Activated naive CD4-positive, alpha-beta T cell treated with anti-CD3 and anti-CD28 coated beads for 36 hours (primary cell): ENCODE results near the gene TIMM44. TPM values are rescaled to one million over a fixed set of nuclear protein-coding genes. Genes with fewer than 3 reads are reported as not detected.
"Not testable (repeated sequence)": the region's sequence is repeated elsewhere in the genome, so short reads cannot be mapped to it uniquely, and the experiment has no call there.

ENCODE experiments used
- CTCF ChIA-PET: fragments of 350-600 bp; sonication (Branson Sonifier 250); formaldehyde crosslinking; loops from one replicate; lab custom pipeline; 2021; ENCODE audit warnings: antibody characterized with exemption; lab: Charles Lee
- DNase-seq: peaks from one replicate; pipeline ENCODE4 v3.0.0-alpha.2; 2020
- H3K27ac Mint-ChIP-seq: one replicate; pipeline ENCODE4 v1.8.0; 2021; ENCODE audit warnings: mild to moderate bottlenecking, mixed read lengths
- H3K27me3 Mint-ChIP-seq: one replicate; pipeline ENCODE4 v1.8.0; 2021; ENCODE audit warnings: low read depth, mixed read lengths
- H3K36me3 Mint-ChIP-seq: one replicate; pipeline ENCODE4 v1.8.0; 2021; ENCODE audit warnings: low read depth, mixed read lengths
- H3K4me1 Mint-ChIP-seq: one replicate; pipeline ENCODE4 v1.8.0; 2021; ENCODE audit warnings: low read depth, mixed read lengths
- H3K4me3 Mint-ChIP-seq: one replicate; pipeline ENCODE4 v1.8.0; 2021; ENCODE audit warnings: mild to moderate bottlenecking, moderate library complexity, mixed read lengths
- H3K9me3 Mint-ChIP-seq: one replicate; pipeline ENCODE4 v1.8.0; 2021; ENCODE audit warnings: mixed read lengths
- intact Hi-C: fragments of 100-400 bp; cut with micrococcal nuclease; formaldehyde crosslinking; loops from one replicate; pipeline ENCODE4 v1.15.1; 2023
- total RNA-seq, 2 experiments: library from RNA; stranded (reverse); gene quantifications; one replicate each; pipeline ENCODE4 v1.2.3, GENCODE V29; 2021

The TIMM44 gene
- total RNA-seq, 2 experiments from 2014 or later: 88.8 to 88.9 TPM

- peaks cover 15% of the 10 kb centered on the region for H3K27me3 Mint-ChIP-seq
- no peak for DNase-seq
- H3K4me3 Mint-ChIP-seq: no peak overlapping the region
- H3K36me3 Mint-ChIP-seq: no peaks in the 10 kb centered on the region
- intact Hi-C loops: no loop called here
- H3K4me1 Mint-ChIP-seq: no peaks in the 10 kb centered on the region
- H3K9me3 Mint-ChIP-seq: no peaks in the 10 kb centered on the region
- CTCF ChIA-PET: no interaction called here
- H3K27ac Mint-ChIP-seq: no peak overlapping the region
These were observed 47.9 kb downstream of the TIMM44 start for GRCh38 chr19:7895565-7895964.

GRCh38 chr19:7894612-7895309, 48.7 kb downstream of the TIMM44 start:
- Mint-ChIP-seq H3K27me3 (peaks cover 17% of the 10 kb centered on the region), H3K36me3 (no peaks in the 10 kb centered on the region), H3K9me3 (no peaks in the 10 kb centered on the region), H3K27ac (no peak overlapping the region), H3K4me1 (no peaks in the 10 kb centered on the region), H3K4me3 (no peak overlapping the region)
- intact Hi-C loops: no loop called here
- DNase-seq: no peak
- CTCF ChIA-PET: no interaction called here

GRCh38 chr19:7893362-7894101, 49.9 kb downstream of the TIMM44 start:
- H3K27me3 Mint-ChIP-seq: peaks cover 26% of the 10 kb centered on the region

GRCh38 chr19:7888826-7889217, 54.6 kb downstream of the TIMM44 start:
- DNase-seq: no peak
- H3K4me3 Mint-ChIP-seq: no peak overlapping the region
- H3K9me3 Mint-ChIP-seq: no peaks in the 10 kb centered on the region
- intact Hi-C loops: no loop called here
- peaks cover 17% of the 10 kb centered on the region for H3K27me3 Mint-ChIP-seq
- H3K4me1 Mint-ChIP-seq: no peaks in the 10 kb centered on the region
- CTCF ChIA-PET: interaction anchor here (0.6 to 1.1 kb wide), 2 partner anchors 13 to 31 kb away, joined by 3 read pairs; no protein-coding TSS in a partner anchor
- no peak overlapping the region for H3K27ac Mint-ChIP-seq
- no peaks in the 10 kb centered on the region for H3K36me3 Mint-ChIP-seq

More at GRCh38 chr19:7893362-7894101, 49.9 kb downstream of the TIMM44 start:
- DNase-seq, H3K27ac Mint-ChIP-seq, H3K4me1 Mint-ChIP-seq, H3K36me3 Mint-ChIP-seq, H3K9me3 Mint-ChIP-seq, H3K4me3 Mint-ChIP-seq, intact Hi-C loops: not testable (repeated sequence)
- CTCF ChIA-PET: interaction anchor here (0.7 kb wide), 1 partner anchor 11 kb away, joined by 3 read pairs; no protein-coding TSS in a partner anchor

DNA sequence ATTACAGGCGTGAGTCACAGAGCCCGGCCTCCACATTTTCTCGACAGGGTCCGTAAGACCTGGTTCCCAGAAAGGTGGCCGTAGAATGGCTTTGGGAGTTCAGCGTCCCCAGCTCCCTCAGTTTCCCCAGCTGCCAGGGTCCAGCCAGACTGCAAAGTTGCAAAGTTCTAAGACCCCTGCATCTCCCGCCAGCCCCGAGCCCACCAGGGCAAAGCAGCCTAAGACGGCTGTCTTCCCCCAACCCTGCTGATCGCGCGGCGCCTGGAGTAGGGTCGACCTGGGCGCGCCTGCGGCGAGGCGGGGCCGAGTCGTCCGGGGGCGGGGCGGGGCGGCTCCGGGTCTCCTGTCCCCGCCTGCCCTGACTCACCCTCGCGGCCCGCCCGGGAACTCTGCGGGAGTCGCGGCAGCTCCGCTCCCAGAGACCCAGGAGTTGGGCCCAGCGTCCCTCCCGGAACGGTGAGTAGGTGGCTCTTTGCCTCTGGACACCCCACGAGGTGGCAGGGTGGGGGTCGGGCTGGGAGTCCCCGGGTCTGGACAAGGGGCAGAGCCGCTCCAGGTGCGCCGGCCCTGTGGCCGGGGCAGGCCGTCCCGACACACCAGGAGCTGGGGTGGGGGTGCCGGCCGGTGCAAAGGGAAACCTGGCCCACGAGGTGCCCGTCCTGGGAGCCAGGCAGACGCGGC, 55.2 kb downstream of the TIMM44 start, which contains the start of gene LRRC8E:
Gene LRRC8E (plus strand): TSS at position 366 of the 681 bp plus-strand sequence. CDS start 7,094 bp downstream, outside the sequence.
- Mint-ChIP-seq H3K4me1 (no peaks in the 10 kb centered on the region), H3K27me3 (peaks cover 16% of the 10 kb centered on the region), H3K4me3 (no peak within 1 kb of the TSS), H3K27ac (no peak within 1 kb of the TSS), H3K36me3 (no peaks in the 10 kb centered on the region), H3K9me3 (no peaks in the 10 kb centered on the region)
- CTCF ChIA-PET: interaction anchor here (0.6 to 1.1 kb wide), 2 partner anchors 13 to 32 kb away, joined by 3 read pairs; no protein-coding TSS in a partner anchor
- DNase-seq: peak; percentile 50
- intact Hi-C loops: no loop called here

GRCh38 chr19:7887408-7888144, 55.9 kb downstream of the TIMM44 start:
- intact Hi-C loops: no loop called here
- H3K27ac Mint-ChIP-seq: no peak overlapping the region
- CTCF ChIA-PET: interaction anchor here (1.1 to 2.1 kb wide), 2 partner anchors 12 to 16 kb away, joined by 3 to 5 read pairs; partner anchors contain the start of gene MAP2K7
- no peaks in the 10 kb centered on the region for H3K4me1 Mint-ChIP-seq
- H3K9me3 Mint-ChIP-seq: no peaks in the 10 kb centered on the region
- no peak overlapping the region for H3K4me3 Mint-ChIP-seq
- no peaks in the 10 kb centered on the region for H3K36me3 Mint-ChIP-seq
- H3K27me3 Mint-ChIP-seq: peaks cover 16% of the 10 kb centered on the region
- DNase-seq: no peak

DNA sequence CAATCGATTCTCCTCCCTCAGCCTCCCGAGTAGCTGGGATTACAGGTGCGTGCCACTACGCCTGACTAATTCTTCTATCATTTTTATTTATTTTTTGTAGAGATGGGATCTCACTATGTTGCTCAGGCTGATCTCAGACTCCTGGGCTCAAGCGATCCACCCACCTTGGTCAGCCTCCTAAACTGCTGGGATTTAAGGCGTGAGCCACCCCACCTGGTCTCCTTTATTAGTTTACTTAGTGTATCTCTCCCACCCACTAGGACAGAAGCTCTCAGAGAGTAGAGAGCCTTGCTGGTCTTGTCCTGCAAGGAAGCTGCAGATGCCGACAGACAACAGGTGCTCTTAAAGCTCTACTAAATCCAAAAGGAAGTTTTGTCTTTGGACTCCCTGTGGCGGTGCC, 57.6 kb downstream of the TIMM44 start:
- CTCF ChIA-PET: interaction anchor here (2.1 kb wide), 1 partner anchor 18 kb away, joined by 5 read pairs; the partner anchor contains the start of gene MAP2K7
- Mint-ChIP-seq H3K27ac (no peak overlapping the region), H3K9me3 (no peaks in the 10 kb centered on the region), H3K4me3 (no peak overlapping the region), H3K27me3 (peaks cover 13% of the 10 kb centered on the region), H3K4me1 (no peaks in the 10 kb centered on the region), H3K36me3 (no peaks in the 10 kb centered on the region)
- DNase-seq: no peak
- intact Hi-C loops: no loop called here

DNA sequence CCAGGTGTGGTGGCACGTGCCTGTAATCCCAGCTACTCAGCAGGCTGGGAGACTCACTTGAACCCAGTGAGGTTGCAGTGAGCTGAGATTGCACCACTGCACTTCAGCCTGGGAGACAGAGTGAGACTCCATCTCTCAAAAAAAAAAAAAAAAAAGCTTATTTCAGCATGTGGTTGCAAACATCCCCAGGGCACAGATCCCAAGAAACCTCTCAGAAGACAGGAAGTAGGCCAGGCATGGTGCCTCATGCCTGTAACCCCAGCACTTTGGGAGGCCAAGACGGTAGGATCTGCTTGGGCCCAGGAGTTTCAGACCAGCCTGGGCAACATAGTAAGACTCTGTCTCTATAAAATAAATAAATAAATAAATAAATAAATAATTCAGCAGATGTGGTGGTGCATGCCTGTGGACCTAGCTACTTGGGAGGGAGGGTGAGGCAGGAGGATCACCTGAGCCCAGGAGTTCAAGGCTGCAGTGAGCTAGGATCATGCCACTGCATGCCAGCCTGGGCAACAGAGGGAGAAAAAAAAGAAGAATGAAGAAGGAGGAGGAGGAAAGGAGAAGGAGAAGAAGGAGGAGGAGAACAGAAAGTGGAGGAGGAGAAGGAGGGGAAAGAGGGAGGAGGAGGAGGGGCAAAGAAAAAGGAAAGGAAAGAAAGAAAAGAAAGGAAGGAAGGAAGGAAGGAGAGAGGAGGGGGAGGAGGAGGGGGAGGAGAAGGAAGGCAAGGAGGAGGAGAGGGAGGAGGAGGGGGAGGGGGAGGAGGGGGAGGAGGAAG, 59.5 kb downstream of the TIMM44 start:
- no peak overlapping the region for H3K4me3 Mint-ChIP-seq
- CTCF ChIA-PET: interaction anchor here (0.5 kb wide), 1 partner anchor 13 kb away, joined by 3 read pairs; no protein-coding TSS in a partner anchor
- peaks cover 6% of the 10 kb centered on the region for H3K27me3 Mint-ChIP-seq
- intact Hi-C loops: no loop called here
- H3K27ac Mint-ChIP-seq: no peak overlapping the region
- H3K36me3 Mint-ChIP-seq: no peaks in the 10 kb centered on the region
- H3K9me3 Mint-ChIP-seq: no peaks in the 10 kb centered on the region
- no peak for DNase-seq
- no peaks in the 10 kb centered on the region for H3K4me1 Mint-ChIP-seq

DNA sequence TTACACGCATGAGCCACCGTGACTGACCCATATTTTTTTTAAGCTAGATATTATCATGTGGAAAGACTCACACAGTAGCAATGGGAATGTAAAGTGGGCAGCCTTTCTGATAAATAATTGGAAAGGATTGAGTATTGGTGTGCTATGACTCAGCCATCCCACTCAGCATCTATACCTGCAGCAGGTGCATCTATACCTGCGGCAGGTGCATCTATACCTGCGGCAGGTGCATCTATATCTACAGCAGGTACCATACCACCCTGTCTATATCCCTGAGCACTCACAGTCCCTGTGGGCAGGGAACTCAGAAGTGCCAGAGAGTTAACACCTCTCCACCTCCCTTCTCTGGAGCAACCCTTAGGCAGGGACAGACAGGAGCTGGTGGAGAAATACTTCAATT, 60.4 kb downstream of the TIMM44 start:
- no peak for DNase-seq
- Mint-ChIP-seq H3K27me3 (peaks cover 2% of the 10 kb centered on the region), H3K4me3 (no peak overlapping the region), H3K4me1 (no peaks in the 10 kb centered on the region), H3K36me3 (no peaks in the 10 kb centered on the region), H3K9me3 (no peaks in the 10 kb centered on the region), H3K27ac (no peak overlapping the region)
- intact Hi-C loops: no loop called here
- CTCF ChIA-PET: interaction anchor here (0.5 to 0.6 kb wide), 2 partner anchors 13 to 17 kb away, joined by 3 to 7 read pairs; no protein-coding TSS in a partner anchor

DNA sequence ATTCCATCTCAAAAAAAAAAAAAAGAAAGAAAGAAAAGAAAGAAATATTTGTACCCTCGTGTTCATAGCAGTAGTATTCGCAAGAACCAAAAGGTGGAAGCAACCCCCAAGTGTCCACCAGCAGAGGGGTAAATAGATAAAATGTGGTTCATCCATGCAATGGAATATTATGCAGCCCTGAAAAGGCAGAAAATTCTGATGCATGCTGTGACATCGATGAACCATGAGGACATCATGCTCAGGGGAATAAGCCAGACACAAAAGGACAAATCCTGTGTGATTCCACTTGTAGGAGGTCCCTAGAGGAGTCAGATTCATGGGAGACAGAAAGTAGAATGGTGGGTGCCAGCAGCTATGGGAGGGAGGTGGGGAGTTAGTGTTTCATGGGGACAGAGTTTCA, 61.6 kb downstream of the TIMM44 start:
- intact Hi-C loops: no loop called here
- Mint-ChIP-seq H3K4me1 (no peaks in the 10 kb centered on the region), H3K36me3 (no peaks in the 10 kb centered on the region), H3K27me3 (no peaks in the 10 kb centered on the region), H3K27ac (no peak overlapping the region), H3K4me3 (no peak overlapping the region), H3K9me3 (no peaks in the 10 kb centered on the region)
- no peak for DNase-seq
- CTCF ChIA-PET: no interaction called here

- intact Hi-C loops: no loop called here
- H3K27ac Mint-ChIP-seq: no peak overlapping the region
- no peak overlapping the region for H3K4me3 Mint-ChIP-seq
- DNase-seq: no peak
- H3K4me1 Mint-ChIP-seq: no peaks in the 10 kb centered on the region
- CTCF ChIA-PET: interaction anchor here (1.0 kb wide), 1 partner anchor 10 kb away, joined by 3 read pairs; no protein-coding TSS in a partner anchor
- H3K27me3 Mint-ChIP-seq: peaks cover 3% of the 10 kb centered on the region
- H3K9me3 Mint-ChIP-seq: no peaks in the 10 kb centered on the region
- H3K36me3 Mint-ChIP-seq: no peaks in the 10 kb centered on the region
These were observed 63.6 kb downstream of the TIMM44 start for GRCh38 chr19:7879836-7880235.
